ENCODE results near the gene LSAMP. TPM values are rescaled to one million over a fixed set of nuclear protein-coding genes. Genes with fewer than 3 reads are reported as not detected.

LSAMP gene
- total RNA-seq, 1 experiment from 2014 or later, result 5.7 TPM

GRCh38 chr3:116474801-116475200, 29.5 kb upstream of the LSAMP start:
- H3K27ac Mint-ChIP-seq, result no peak overlapping the region
- peaks cover 19% of the 10 kb centered on the region for H3K36me3 Mint-ChIP-seq
- POLR2A ChIA-PET, result no interaction called here
- no peak for DNase-seq (ENCODE audit: low spot score)
- CTCF ChIA-PET, result no interaction called here
- no peak overlapping the region for H3K4me3 Mint-ChIP-seq
- TF ChIP-seq ZNF232 (CRISPR knock-in tag; IDR thresholded peaks at IDR 0.05), result no peak
- no peak for TF ChIP-seq ARID4B (CRISPR knock-in tag; IDR thresholded peaks at IDR 0.05; ENCODE audit: borderline replicate concordance)
- H3K9me3 Mint-ChIP-seq, result peaks cover 24% of the 10 kb centered on the region
- no peak for ATAC-seq
- peaks cover 5% of the 10 kb centered on the region; the same call in 1 of the 2 replicates for H3K27me3 Mint-ChIP-seq (ENCODE audit: low read depth)
- no peaks in the 10 kb centered on the region for H3K4me1 Mint-ChIP-seq

- H3K27ac Mint-ChIP-seq, result no peak overlapping the region
- no peak for DNase-seq (ENCODE audit: low spot score)
- peaks cover 19% of the 10 kb centered on the region for H3K9me3 Mint-ChIP-seq
- no peak for TF ChIP-seq MYBL2 (CRISPR knock-in tag; IDR thresholded peaks at IDR 0.05)
- no peak for TF ChIP-seq RORB (CRISPR knock-in tag; IDR thresholded peaks at IDR 0.05)
- TF ChIP-seq, protein P1, sequence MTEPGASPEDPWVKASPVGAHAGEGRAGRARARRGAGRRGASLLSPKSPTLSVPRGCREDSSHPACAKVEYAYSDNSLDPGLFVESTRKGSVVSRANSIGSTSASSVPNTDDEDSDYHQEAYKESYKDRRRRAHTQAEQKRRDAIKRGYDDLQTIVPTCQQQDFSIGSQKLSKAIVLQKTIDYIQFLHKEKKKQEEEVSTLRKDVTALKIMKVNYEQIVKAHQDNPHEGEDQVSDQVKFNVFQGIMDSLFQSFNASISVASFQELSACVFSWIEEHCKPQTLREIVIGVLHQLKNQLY (CRISPR knock-in tag; IDR thresholded peaks at IDR 0.05), result no peak
- no peak overlapping the region for H3K4me3 Mint-ChIP-seq
- H3K4me1 Mint-ChIP-seq, result no peaks in the 10 kb centered on the region
- no peak for ATAC-seq
- peaks cover 5% of the 10 kb centered on the region; the same call in 1 of the 2 replicates for H3K27me3 Mint-ChIP-seq (ENCODE audit: low read depth)
- peaks cover 13% of the 10 kb centered on the region for H3K36me3 Mint-ChIP-seq
- ChIA-PET POLR2A (no interaction called here), CTCF (no interaction called here)
Observed at GRCh38 chr3:116474032-116474780, 28.9 kb upstream of the LSAMP start.

- H3K4me1 Mint-ChIP-seq, result no peaks in the 10 kb centered on the region
- H3K27ac Mint-ChIP-seq, result no peak overlapping the region
- no peak overlapping the region for H3K4me3 Mint-ChIP-seq
- DNase-seq (ENCODE audit: low spot score) (no peak), ATAC-seq (no peak)
- peaks cover 5% of the 10 kb centered on the region; the same call in 1 of the 2 replicates for H3K27me3 Mint-ChIP-seq (ENCODE audit: low read depth)
- POLR2A ChIA-PET, result no interaction called here
- peaks cover 12% of the 10 kb centered on the region for H3K9me3 Mint-ChIP-seq
- peaks cover 7% of the 10 kb centered on the region for H3K36me3 Mint-ChIP-seq
- TF ChIP-seq SMAD4 (CRISPR knock-in tag; IDR thresholded peaks at IDR 0.05) (no peak), ZNF416 (CRISPR knock-in tag; IDR thresholded peaks at IDR 0.05) (no peak), USF1 (CRISPR knock-in tag; IDR thresholded peaks at IDR 0.05) (no peak), NFYB (CRISPR knock-in tag; conservative IDR thresholded peaks at IDR 0.05; ENCODE audit: low read depth) (no peak)
- CTCF ChIA-PET, result no interaction called here
Observed at GRCh38 chr3:116473602-116474001, 28.3 kb upstream of the LSAMP start.

GRCh38 chr3:116470605-116471197, 25.4 kb upstream of the LSAMP start:
- TF ChIP-seq ATF3 (CRISPR knock-in tag; conservative IDR thresholded peaks at IDR 0.05), result no peak
- TF ChIP-seq, protein P2, sequence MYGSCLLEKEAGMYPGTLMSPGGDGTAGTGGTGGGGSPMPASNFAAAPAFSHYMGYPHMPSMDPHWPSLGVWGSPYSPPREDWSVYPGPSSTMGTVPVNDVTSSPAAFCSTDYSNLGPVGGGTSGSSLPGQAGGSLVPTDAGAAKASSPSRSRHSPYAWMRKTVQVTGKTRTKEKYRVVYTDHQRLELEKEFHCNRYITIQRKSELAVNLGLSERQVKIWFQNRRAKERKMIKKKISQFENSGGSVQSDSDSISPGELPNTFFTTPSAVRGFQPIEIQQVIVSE (CRISPR knock-in tag; IDR thresholded peaks at IDR 0.05; ENCODE audit: borderline replicate concordance), result no peak
- no peak for TF ChIP-seq NR2C2 (CRISPR knock-in tag; IDR thresholded peaks at IDR 0.05)
- CTCF ChIA-PET, result interaction anchor here (2.1 kb wide), 1 partner anchor 47 kb away, joined by 6 read pairs; no protein-coding TSS in a partner anchor
- no peak overlapping the region for H3K4me3 Mint-ChIP-seq
- no peak for ATAC-seq
- DNase-seq (ENCODE audit: low spot score), result no peak
- H3K4me1 Mint-ChIP-seq, result no peaks in the 10 kb centered on the region
- POLR2A ChIA-PET, result interaction anchor here (0.7 kb wide), 1 partner anchor 39 kb away, joined by 3 read pairs; no protein-coding TSS in a partner anchor
- H3K36me3 Mint-ChIP-seq, result no peaks in the 10 kb centered on the region
- H3K9me3 Mint-ChIP-seq, result no peaks in the 10 kb centered on the region
- H3K27me3 Mint-ChIP-seq (ENCODE audit: low read depth), result no peaks in the 10 kb centered on the region
- H3K27ac Mint-ChIP-seq, result no peak overlapping the region
